Stimulated activated CD4-positive, alpha-beta T cell treated with anti-CD3 and anti-CD28 coated beads, Interleukin-4, amount 100 ng/mL, for 1 hour (primary cell): ENCODE results near the gene SCFD2.
"Not testable (repeated sequence)": the region's sequence is repeated elsewhere in the genome, so short reads cannot be mapped to it uniquely, and the experiment has no call there.

Experiments
- DNase-seq: peaks from one replicate; pipeline ENCODE4 v3.0.0-alpha.2; 2020

SCFD2 gene

DNA sequence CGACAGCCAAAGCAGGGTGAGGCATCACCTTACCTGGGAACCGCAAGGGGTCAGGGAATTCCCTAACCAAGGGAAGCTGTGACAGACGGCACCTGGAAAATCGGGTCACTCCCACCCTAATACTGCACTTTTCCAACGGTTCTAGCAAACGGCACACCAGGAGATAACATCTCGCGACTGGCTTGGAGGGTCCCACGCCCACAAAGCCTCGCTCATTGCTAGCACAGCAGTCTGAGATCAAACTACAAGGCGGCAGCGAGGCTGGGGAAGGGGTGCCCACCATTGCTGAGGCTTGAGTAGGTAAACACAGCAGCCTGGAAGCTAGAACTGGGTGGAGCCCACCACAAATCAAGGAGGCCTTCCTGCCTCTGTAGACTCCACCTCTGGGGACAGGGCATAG is 25.7 kb downstream of the SCFD2 start:
- DNase-seq, result not testable (repeated sequence)

DNA sequence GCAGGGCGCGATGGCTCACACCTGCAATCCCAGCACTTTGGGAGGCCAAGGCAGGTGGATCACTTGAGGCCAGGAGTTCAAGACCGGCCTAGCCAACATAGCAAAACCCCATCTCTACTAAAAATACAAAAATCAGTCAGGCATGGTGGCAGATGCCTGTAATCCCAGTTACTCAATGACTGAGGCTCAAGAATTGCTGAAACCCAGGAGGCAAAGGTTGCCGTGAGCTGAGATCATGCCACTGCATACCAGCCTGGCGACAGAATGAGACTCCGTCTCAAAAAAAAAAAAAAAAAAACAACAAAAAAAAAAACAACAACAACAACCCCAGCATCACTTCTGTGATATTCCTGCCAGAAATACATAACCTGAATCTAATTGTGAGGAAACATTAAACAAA is 30.9 kb downstream of the SCFD2 start:
- not testable (repeated sequence) for DNase-seq

DNA sequence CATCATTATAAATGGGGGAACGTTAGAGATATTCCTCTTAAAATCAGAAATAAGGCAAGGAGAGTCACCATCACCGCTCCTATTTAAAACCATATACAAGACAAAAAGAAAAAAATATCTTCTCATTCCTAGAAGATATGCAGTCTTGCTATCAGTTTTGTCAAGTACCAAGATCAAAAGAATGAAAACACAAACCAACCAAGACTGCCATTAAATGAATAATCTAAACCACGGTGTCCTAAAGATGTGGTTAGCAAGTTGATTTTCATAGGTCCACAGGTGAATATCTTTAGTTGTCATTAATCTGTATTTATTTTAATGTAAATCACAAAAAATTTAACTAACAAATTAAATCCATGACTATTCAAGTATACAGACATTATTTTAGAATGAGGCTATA is 39.3 kb downstream of the SCFD2 start:
- no peak for DNase-seq

DNA sequence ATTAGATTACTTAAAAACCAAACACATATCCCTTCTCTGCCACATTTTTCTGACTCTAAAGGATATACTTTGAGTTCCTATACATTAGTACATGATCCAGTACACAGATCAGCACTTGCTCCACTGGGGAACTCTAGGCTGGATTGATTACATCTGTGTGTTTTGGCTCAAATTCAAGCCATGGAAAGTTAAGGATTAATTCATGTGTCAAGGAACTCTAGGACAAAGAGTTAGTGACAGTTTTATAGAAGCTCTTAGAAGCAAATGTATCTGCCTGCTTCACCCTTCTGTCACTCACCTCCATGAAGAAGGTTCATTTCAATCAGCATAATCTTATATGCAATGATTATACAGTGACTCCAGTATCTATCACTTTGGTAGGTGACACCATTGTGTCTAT is 43.2 kb downstream of the SCFD2 start:
- DNase-seq, result no peak

DNA sequence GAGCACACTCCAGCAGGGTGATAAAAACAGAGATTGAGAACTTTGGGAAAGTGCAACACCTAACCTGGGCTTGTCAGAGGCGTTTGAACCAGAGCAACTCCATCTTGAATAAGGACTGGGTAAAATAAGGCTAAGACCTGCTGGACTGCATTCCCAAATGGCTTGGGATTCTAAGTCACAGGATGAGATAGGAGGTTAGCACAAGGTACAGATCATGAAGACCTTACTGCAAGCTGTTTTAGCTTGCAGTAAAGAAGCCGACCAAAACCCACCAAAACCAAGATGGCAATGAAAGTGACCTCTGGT is 43.9 kb downstream of the SCFD2 start:
- no peak for DNase-seq

DNA sequence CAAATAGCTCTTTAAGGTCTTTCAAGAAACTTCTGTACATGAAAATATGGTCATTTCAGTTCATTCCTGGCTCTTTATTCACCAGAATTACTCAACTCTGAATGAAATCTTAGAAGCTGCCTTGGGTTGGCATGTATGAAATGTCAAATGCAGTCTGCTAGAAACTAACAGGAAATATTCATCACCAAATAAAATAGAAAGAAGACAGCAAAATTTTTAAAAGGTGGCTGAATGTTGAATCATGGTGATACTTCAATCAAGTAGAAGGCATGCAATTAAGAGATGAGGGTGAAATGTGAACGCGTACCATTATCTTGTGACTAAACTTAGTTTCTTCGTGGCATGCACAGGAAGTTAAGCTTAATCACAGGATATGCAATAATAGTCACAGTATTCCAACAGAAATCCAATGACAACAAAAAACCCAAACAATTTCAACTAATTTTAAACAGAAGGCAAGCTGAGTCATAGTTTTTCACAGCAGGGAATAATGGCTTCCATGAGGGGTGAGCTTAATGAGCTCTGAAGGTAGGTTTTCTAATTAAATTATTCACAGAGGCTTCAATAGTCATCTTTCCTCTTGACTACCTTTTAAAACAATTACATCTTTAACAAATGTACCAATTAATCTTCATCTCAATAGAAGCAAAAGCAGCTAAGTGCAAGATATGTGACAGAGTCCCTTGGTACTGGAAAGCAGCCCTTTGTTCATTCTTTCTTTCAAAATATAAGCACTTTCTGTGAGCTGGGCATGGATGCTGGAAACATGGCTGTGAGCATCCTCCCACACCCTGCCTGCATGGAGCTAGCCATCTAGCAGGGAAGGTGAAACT is 44.5 kb downstream of the SCFD2 start:
- no peak for DNase-seq

DNA sequence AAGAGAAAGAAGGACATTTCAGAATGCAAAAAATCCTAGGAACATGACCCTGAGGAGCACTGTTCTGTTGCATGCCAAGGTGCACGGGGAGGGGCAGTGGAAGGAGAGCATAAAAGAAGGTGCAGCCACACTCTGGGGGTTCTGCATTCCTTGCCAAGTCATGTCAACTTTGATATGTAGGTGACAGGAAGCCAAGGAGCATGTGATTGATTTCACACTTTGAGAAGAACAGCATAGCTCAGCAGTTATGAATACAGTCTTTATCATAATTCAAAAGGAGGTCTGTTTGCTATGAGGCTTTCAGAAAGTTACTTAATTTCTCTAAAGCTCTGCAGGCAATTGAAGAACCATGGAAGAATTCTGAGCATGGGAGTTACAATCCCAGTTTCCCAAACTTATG is 50.6 kb downstream of the SCFD2 start:
- DNase-seq, result no peak

DNA sequence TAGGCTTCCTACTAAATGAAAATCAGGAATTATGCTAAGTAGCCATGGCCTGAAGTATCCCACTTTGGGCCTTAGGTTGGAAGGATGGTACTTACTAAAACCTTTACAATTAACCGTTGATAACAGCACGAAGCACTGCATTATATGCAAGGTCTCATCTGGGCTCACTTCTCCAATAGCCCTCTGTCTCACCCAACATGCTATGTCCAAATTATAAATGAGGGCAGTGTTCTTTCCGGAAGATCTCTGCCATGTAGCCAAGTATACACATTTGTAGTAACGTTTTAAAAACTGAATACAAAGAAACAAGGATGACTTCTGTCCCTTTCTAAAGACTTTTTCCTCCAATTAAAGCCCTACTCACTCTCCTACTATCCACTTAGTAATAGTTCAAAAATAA is 51.6 kb downstream of the SCFD2 start:
- no peak for DNase-seq

DNA sequence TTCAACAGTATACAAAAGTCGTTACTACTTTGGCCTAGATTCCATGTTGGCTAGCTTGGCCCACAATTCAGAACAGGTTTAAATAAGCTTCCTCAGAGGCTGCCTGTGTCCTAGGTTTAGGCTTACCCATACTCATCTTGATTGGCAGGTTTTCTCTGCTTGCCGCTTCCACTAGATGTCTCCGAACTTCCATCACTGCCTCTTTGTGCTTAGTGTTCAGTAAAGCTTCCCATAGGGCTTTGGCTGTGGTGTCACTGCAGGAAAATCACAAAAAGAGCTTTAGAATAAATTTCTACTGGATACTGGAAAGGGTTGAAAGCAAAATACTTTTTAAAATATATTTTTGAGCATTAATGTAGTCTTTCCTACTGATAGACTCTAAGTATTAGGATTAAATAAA is 52.4 kb downstream of the SCFD2 start:
- DNase-seq, result no peak

DNA sequence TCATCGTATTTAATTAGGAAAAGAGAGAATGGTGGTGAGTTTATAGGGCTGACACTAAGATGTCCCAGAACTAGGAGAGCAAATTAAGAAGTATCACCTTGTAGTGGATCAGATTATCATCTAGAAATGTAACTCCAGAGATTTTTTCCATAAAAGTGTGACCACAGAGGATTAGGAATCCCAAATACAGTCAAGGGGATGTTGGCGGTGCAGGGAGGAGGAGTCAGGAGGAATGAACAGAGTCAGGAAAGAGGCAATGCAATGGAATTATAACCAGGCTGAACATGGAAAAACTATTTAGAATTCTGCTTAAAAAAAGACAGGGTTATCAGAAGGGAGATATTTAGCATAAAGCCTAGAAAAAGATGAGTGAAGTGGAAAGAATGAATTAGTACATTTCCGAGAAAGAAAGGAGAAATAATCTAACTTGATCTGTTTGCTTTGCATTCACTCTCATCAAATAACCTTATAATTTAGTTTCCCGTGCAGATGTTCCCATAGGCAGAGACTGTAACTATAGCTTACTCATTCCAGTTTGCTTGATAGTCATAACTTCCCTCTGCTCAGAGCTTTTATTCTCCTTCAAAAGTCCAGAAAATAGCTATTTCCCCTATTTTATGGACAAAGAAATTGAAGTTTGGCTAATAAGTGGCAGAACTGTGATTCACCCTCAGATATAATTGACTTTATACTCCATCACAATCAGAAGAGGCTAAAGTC is 56.4 kb downstream of the SCFD2 start:
- DNase-seq, result no peak

DNA sequence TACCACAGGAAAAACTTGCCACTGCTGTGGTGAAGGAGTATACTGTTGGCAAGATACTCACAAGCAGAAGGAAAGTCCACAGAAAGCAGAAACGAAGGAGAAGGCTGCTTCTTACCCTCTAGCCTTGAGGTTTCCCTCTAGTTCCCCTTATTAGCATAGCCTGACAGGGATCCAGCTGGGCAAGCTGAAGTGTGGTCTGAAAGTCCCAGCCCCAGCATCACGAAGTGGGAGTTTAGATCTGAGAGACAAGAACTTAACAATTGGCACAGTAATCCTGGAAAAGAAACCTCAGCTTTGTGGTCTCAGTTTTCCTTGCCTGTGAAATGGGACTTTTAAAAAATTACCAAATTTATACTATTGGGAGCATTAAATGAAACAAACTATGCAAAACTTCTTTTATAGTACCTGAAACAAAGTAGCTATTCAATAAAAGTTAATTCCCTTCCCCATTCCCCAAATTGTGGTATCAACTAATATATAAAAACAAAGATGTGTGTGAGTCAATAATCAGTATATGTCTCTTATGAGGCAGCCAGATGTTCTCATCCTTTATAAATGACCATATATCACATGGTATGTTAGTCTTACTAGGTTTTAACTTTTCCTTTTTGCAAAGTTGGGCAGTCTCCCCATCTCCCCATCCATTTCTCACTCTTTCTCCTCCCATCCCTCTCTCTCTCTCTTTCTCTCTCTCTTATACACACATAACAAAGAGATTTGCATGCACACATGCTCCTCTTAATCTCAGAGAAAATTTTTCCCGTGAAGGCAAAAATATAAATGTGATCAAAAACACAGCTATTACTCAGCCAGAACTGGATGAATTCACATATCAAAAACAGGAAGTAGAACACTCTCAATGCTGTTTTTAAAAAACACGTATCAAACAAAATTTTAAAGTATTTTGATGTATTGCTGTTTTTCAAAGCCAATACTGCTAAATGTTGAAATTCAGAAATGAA is 57.8 kb downstream of the SCFD2 start:
- DNase-seq, result no peak

DNA sequence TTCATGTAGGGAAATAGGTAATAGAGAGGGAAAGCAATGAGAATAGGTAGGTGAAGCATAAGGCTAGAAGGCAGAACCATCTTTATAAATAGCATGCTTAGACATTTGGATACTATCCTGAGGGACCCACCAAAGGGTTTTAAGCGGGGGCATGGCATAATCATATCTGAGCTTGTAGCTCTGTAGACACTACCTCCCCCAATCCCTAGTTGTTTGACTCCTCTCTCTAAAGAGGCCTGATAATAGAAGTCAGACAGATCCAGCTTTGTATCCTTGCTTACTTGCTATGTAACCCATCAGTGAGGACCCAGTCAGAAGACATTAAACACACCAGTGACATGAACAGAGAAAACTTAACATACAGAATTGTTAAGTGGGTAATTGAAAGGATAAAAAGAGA is 58.7 kb downstream of the SCFD2 start:
- no peak for DNase-seq

DNA sequence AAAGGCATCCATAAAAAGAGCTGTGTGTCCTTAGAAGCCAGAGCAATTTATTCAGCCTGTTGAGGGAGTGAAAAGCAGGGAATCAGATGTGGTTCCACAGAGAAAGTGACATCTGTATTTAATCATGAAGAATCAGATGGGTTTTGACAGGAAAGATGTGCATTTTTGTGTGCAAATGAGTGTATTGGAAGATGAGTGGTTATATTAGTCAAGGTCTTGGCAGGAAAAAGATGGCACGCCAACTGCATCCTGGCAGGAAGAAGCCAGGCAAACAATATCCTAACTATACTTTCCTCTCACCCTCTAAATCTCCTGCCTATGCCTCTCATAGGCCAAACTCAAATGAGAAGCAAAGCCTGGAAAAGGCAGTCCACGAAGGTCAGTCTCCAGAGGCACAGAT is 59.1 kb downstream of the SCFD2 start:
- DNase-seq, result no peak

DNA sequence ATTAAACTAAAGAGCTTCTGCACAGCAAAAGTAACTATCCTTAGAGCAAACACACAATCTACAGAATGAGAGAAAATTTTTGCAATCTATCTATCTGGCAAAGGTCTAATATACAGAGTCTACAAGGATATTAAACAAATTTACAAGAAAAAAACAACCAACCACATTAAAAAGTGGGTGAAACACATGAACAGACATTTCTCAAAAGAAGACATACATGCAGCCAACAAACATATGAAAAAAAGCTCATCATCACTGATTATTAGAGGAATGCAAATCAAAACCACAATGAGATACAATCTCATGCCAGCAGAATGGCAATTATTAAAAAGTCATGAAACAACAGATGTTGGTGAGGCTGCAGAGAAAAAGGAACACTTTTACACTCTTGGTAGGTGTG is 73.7 kb downstream of the SCFD2 start:
- not testable (repeated sequence) for DNase-seq

DNA sequence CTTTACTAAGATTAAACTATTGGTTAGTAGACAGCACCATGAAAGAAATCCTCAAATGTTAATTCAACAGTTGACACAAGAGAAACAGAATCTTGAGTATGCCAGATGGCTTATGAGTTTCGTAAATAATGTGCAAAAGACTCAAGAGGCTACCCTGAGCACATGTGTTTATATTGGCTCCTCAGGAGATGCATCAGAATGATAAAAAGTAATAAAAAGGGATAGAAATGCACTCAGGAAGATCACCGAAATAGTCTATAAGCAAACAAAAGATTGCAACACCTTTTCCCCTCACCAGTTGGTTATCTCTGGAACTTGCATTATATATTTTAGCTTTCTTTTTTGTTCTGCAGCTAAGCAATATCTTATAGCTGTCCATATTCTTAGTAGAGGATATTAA is 84.4 kb downstream of the SCFD2 start:
- DNase-seq, result no peak

DNA sequence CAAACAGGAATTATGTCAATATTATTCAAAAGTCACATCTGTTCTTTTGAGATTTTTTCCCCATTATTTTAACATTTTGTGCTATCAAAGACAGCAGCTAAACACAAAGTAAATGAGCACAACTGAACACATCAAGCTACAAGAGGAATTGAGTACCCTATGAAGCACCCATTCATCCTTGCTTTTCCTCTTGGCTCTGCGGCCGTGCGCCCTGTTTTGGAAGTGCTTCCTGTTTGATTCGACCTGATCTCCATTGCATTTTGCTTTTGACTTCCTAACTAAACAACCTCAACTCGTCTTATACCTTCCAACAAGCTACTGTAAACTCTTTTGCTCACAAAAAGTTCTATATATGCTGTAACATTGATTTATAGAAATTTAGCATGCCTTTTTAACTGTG is 85.0 kb downstream of the SCFD2 start:
- DNase-seq, result no peak

DNA sequence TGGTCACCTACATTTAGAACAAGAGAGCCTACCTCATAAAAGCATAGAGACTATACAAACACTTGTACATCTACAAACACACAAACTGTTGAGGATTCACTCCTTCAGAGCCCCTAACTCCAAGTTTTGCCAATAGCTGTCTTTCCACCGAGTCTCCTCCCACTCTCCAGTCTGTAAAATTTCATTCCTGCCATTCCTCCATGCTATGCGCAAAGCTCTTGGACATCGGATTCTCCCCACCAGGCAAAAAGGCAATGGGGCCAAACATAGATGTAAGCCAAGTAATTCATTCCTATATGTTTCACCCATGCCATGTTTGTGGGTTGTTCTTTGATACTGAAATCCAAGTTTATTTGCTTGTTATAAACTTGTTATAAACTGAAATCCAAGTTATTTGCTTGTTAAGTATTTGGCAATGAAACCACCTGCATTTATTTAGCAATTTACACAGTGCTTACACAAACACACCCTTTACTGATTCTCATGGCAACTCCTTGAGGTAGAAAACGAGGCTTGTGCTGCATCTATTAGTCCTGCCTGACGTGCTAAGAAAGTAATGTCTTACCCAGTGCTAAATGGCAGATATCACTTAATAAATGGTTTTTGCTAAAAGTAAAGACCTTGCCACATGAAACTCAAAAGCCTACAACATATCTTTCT is 91.1 kb downstream of the SCFD2 start:
- no peak for DNase-seq

DNA sequence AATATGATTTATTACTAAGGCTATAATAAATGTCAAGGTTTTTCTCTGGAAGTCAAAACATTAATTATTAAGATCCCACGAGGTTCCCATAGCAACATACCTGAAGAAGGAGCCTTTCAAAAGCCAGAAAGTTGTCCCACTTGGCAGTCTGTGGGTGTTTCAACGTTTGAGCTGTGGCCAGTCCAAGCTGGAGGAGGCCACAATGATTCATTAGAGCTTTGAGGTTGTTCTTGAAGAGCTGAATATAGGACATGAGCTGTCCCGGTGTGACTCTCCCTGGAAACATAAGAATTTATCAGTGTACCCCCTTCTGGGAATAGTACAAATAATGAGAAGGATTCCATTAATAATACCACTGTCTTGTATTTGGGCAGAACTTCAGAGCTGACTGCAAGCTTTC is 92.1 kb downstream of the SCFD2 start:
- no peak for DNase-seq

DNA sequence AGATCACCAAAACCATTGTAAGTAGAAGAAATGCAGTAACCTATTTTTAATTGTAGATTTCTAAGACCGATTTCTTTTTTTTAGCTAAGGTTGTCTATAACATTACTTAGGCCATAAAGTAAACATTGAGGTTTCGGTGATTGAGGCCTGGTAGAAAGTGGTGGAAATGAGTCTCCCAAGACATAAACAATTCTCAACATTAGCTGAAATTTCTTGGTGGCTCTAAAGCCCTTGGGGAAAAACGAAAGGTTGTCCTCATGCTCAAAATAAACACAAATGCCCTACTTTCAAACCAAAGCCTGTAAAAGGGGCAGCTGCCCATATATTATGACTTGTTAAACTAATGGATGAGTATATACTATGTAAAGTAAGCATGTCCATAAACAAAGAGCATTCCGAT is 98.8 kb downstream of the SCFD2 start:
- DNase-seq, result no peak

DNA sequence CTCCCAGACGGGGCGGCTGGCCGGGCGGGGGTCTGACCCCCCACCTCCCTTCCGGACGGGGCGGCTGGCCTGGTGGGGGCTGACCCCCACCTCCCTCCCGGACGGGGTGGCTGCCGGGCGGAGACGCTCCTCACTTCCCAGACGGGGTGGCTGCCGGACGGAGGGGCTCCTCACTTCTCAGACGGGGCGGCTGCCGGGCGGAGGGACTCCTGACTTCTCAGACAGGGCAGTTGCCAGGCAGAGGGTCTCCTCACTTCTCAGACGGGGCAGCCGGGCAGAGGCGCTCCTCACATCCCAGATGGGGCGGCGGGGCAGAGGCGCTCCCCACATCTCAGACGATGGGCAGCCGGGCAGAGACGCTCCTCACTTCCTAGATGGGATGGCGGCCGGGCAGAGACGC is 109.9 kb downstream of the SCFD2 start:
- not testable (repeated sequence) for DNase-seq

DNA sequence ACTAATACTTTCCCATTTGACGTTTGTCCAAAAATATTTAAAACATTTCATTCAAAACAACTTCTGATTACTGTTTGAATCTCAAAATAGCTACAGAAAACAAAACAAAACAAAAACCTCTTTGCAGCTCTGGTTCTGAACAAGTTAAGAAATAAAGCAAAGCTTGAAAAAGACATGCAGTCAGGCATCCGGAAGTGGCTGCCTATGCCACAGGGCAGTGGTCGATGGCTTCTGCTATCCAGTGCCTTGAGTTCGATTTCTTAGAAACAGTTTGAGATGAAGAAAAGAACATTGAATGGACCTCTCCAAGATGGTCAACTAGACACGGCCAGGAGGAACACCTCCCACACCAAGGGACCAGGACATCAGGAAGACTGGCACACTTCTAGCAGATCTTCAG is 125.3 kb downstream of the SCFD2 start:
- DNase-seq, result no peak

DNA sequence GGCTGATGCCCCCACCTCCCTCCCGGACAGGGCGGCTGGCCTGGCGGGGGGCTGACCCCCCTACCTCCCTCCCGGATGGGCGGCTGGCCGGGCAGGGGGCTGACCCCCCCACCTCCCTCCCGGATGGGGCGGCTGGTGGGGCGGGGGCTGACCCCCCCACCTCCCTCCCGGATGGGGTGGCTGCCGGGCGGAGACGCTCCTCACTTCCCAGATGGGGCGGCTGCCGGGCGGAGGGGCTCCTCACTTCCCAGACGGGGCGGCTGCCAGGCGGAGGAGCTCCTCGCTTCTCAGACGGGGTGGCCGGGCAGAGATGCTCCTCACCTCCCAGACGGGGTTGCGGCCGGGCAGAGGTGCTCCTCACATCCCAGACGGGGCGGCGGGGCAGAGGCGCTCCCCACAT is 127.5 kb downstream of the SCFD2 start:
- not testable (repeated sequence) for DNase-seq

DNA sequence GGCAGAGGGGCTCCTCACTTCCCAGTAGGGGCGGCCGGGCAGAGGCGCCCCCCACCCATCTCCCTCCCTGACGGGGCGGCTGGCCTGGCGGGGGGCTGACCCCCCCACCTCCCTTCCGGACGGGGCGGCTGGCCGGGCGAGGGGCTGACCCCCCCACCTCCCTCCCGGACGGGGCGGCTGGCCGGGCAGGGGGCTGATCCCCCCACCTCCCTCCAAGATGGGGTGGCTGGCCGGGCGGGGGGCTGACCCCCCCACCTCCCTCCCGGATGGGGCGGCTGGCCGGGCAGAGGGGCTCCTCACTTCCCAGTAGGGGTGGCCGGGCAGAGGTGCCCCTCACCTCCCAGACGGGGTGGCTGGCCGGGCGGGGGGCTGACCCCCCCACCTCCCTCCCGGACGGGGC is 128.1 kb downstream of the SCFD2 start:
- not testable (repeated sequence) for DNase-seq
